ENCODE measurements around the gene VCP. TPM values are rescaled to one million over a fixed set of nuclear protein-coding genes. Genes with fewer than 3 reads are reported as not detected.

Gene VCP
- total RNA-seq, result 241 and 267 TPM in 2 replicates

DNA sequence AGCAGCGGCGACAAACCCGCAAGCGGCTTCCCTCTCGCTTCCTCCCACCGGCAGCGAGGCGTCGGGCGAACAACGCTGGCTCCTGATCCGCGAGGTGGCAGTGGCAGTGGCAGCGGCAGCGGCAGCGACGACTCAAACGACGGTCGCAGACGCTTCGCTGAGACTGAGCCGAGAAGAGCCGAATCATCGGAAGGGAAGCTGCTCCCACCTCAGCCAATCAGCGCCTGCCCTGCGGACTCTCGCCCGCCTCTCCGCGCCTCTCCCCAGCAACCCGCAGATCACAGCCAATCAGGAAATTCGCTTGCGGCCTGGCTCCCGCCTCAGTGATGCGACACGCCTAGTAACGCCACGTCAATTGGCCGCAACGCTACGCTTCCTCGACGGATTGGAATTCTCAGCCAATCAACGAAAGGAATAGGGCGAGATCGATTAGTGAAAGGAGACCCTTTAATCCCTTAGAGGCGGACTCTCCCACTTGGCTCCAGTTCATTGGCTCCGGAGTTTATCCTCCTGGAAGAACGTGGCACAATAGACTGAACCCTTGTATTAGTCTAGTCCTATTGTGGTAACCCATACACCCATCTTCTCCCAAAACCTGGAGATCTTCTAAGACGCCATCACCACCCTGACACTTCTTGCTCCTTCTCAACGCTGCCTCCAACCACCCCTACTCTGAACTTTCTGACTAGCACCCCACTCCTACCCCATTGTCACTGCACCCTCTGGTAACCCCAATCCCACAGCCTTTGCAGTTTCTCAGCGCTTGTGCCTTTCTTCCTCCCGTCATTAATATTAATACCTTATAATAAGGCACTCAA is at the start of gene VCP:
TSS of gene VCP (minus strand) at position 165 of the 818 bp plus-strand sequence. CDS start 272 bp downstream, outside the sequence.
- Histone ChIP-seq H3K27ac (ENCODE audit: low read depth, low read length) (peak within 1 kb of the TSS; percentile 96), H3K4me3 (ENCODE audit: insufficient read depth, low read length) (peak within 1 kb of the TSS; percentile 94), H3K36me3 (ENCODE audit: insufficient read depth, low read length) (peaks cover 32% of the 10 kb centered on the region), H3K4me1 (ENCODE audit: insufficient read depth, low read length) (peaks cover 20% of the 10 kb centered on the region), H3K4me2 (ENCODE audit: insufficient read depth, low read length) (peak within 1 kb of the TSS; percentile 79), H2AFZ (ENCODE audit: low read length) (peak within 1 kb of the TSS; percentile 83), H3K9me3 (ENCODE audit: low read depth, low read length) (no peaks in the 10 kb centered on the region), H4K20me1 (ENCODE audit: insufficient read depth, low read length) (peaks cover 42% of the 10 kb centered on the region), H3K79me2 (ENCODE audit: insufficient read depth, low read length) (peaks cover 55% of the 10 kb centered on the region), H3K27me3 (ENCODE audit: insufficient read depth, low read length) (no peaks in the 10 kb centered on the region)
- TF ChIP-seq, protein P1, sequence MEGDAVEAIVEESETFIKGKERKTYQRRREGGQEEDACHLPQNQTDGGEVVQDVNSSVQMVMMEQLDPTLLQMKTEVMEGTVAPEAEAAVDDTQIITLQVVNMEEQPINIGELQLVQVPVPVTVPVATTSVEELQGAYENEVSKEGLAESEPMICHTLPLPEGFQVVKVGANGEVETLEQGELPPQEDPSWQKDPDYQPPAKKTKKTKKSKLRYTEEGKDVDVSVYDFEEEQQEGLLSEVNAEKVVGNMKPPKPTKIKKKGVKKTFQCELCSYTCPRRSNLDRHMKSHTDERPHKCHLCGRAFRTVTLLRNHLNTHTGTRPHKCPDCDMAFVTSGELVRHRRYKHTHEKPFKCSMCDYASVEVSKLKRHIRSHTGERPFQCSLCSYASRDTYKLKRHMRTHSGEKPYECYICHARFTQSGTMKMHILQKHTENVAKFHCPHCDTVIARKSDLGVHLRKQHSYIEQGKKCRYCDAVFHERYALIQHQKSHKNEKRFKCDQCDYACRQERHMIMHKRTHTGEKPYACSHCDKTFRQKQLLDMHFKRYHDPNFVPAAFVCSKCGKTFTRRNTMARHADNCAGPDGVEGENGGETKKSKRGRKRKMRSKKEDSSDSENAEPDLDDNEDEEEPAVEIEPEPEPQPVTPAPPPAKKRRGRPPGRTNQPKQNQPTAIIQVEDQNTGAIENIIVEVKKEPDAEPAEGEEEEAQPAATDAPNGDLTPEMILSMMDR (IDR thresholded peaks at IDR 0.05; ENCODE audit: extremely low read depth, low read depth, low read length), result no peak
- DNase-seq (ENCODE audit: insufficient read length, low spot score, missing footprints), result peak; percentile 99

DNA sequence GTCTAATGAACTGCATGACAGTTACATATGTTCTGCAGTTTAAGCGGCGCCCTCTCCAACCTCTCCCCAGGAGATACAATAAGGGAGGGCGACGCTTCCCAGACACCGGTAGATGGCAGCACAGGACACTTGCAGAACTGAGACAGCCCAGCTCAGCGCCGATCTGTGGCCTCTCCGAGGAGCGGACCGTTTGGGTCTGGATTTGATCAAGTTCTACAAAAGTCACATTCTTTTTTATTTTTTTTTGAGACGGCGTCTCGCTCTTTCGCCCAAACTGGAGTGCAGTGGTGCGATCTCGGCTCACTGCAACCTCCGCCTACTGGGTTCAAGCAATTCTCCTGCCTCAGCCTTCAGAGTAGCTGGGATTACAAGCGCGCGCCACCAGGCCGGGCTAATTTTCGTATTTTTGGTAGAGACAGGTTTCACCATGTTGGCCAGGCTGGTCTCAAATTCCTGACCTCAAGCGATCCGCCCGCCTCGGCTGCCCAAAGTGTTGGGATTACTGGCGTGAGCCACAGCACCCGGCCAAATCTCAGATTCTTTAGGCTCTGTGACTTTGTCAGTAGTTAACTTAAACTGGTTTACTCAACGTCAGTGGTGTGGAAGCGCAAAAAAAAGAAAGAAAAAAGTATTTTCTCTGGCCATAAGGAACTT is 44.6 kb upstream of the VCP start:
- peak overlapping the region; percentile 91 for H3K27ac ChIP-seq (ENCODE audit: low read depth, low read length)
- peaks cover 13% of the 10 kb centered on the region for H3K79me2 ChIP-seq (ENCODE audit: insufficient read depth, low read length)
- DNase-seq (ENCODE audit: insufficient read length, low spot score, missing footprints), result peak; percentile 92
- TF ChIP-seq, protein P1 (IDR thresholded peaks at IDR 0.05; ENCODE audit: extremely low read depth, low read depth, low read length), result peak; percentile 97
- peak overlapping the region; percentile 90 for H3K4me3 ChIP-seq (ENCODE audit: insufficient read depth, low read length)
- H2AFZ ChIP-seq (ENCODE audit: low read length), result peak overlapping the region; percentile 90
- no peaks in the 10 kb centered on the region for H3K27me3 ChIP-seq (ENCODE audit: insufficient read depth, low read length)
- H3K36me3 ChIP-seq (ENCODE audit: insufficient read depth, low read length), result no peaks in the 10 kb centered on the region
- peak overlapping the region; percentile 89 for H3K4me2 ChIP-seq (ENCODE audit: insufficient read depth, low read length)
- H4K20me1 ChIP-seq (ENCODE audit: insufficient read depth, low read length), result peaks cover 3% of the 10 kb centered on the region
- no peaks in the 10 kb centered on the region for H3K9me3 ChIP-seq (ENCODE audit: low read depth, low read length)
- H3K4me1 ChIP-seq (ENCODE audit: insufficient read depth, low read length), result peaks cover 41% of the 10 kb centered on the region

DNA sequence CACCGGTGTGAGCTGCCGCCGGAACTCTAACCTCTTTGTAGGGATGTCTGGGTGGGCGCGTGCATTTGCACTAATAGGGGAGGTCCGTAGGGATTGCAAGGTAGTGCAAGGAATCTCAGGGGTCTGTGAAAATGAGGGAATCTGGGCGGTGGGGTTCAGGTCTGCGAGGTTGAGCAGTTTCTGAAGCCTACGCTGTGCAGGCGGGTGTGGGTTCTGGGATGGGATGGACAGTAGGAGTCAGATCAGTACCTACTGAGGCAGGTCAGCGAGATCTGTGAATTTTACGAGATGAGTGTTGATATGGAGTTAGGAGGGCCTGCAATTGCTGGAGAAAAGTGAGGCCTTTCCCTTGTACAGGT is 44.1 kb upstream of the VCP start:
- Histone ChIP-seq H3K27ac (ENCODE audit: low read depth, low read length) (peak overlapping the region; percentile 91), H4K20me1 (ENCODE audit: insufficient read depth, low read length) (peaks cover 3% of the 10 kb centered on the region), H3K36me3 (ENCODE audit: insufficient read depth, low read length) (no peaks in the 10 kb centered on the region)

More for the DNA sequence above, 44.1 kb upstream of the VCP start:
- Histone ChIP-seq H3K9me3 (ENCODE audit: low read depth, low read length) (no peaks in the 10 kb centered on the region), H3K79me2 (ENCODE audit: insufficient read depth, low read length) (peaks cover 13% of the 10 kb centered on the region), H3K27me3 (ENCODE audit: insufficient read depth, low read length) (no peaks in the 10 kb centered on the region), H3K4me3 (ENCODE audit: insufficient read depth, low read length) (peak overlapping the region; percentile 90), H3K4me1 (ENCODE audit: insufficient read depth, low read length) (peaks cover 46% of the 10 kb centered on the region), H2AFZ (ENCODE audit: low read length) (peak overlapping the region; percentile 90), H3K4me2 (ENCODE audit: insufficient read depth, low read length) (peak overlapping the region; percentile 89)
- peak; percentile 34 for DNase-seq (ENCODE audit: insufficient read length, low spot score, missing footprints)
- TF ChIP-seq, protein P1 (IDR thresholded peaks at IDR 0.05; ENCODE audit: extremely low read depth, low read depth, low read length), result no peak

All from osteoblast (primary cell).